HepG2 (cell line): Measurements from ENCODE around the gene GIPC1. TPM values are rescaled to one million over a fixed set of nuclear protein-coding genes. Genes with fewer than 3 reads are reported as not detected.

Experiments
- ATAC-seq: fragments of 200-7000 bp; cut with Tn5 transposase; 3 replicates; pipeline ENCODE4 v1.9.1; 2020; ENCODE audit warnings: mild to moderate bottlenecking, moderate library complexity
- BruUV-seq: library from RNA; stranded (reverse); fragments of 400-500 nt; replicated peaks from 2 replicates; lab custom pipeline; 2021; lab: Mats Ljungman, UMichigan
- CTCF ChIA-PET: fragments of 300-600 bp; formaldehyde crosslinking; extraction: SDS; loops from one replicate; lab custom pipeline; 2021; ENCODE audit warnings: low total read pairs, inconsistent platforms, low intra/inter-chr PET ratio; lab: Yijun Ruan, JAX
- POLR2A ChIA-PET: fragments of 350-600 bp; sonication (Branson Sonifier 250); formaldehyde crosslinking; loops from one replicate; lab custom pipeline; 2020; ENCODE audit warnings: antibody characterized with exemption, inconsistent platforms; lab: Yijun Ruan, JAX
- DNase-seq: peaks from one replicate; pipeline ENCODE4 v3.0.0-alpha.2; 2015; ENCODE audit warnings: low spot score
- FAIRE-seq: peaks from 3 replicates; lab custom pipeline; 2011; peaks lifted over from hg19 to GRCh38; lab: Jason Lieb, UNC
- H2AFZ ChIP-seq: one replicate; pipeline ENCODE4 v1.6.1; 2011; ENCODE audit warnings: low read length, inconsistent platforms
- H3K27ac ChIP-seq: fragments of 300-600 bp; 3 replicates; pipeline ENCODE4 v1.8.0; 2011; ENCODE audit warnings: mixed run types, mild to moderate bottlenecking, mixed read lengths, low read length, inconsistent platforms; ENCODE audit not compliant: insufficient read depth; ENCODE audit errors: extremely low read length
- H3K27me3 ChIP-seq, 2 experiments: fragments of 200-600 bp in 1 of 2; 2 replicates in 1 of 2; 3 replicates in 1 of 2; pipeline versions ENCODE4 v1.6.0 to v1.8.0; 2011; ENCODE audit warnings: low read length in 2 of 2, mild to moderate bottlenecking in 2 of 2, moderate library complexity in 2 of 2, inconsistent platforms in 1 of 2; ENCODE audit not compliant: insufficient read depth in 2 of 2, control insufficient read depth in 1 of 2
- H3K36me3 ChIP-seq, 2 experiments: fragments of 200-600 bp in 1 of 2; replicated peaks in 1 of 2; 2 replicates in 1 of 2; 3 replicates in 1 of 2; pipeline versions ENCODE4 v1.5.1 to v1.8.0; 2011; ENCODE audit warnings: low read length in 2 of 2, inconsistent platforms in 1 of 2; ENCODE audit not compliant: insufficient read depth in 2 of 2, control insufficient read depth in 1 of 2
- H3K4me1 ChIP-seq: 2 replicates; pipeline ENCODE4 v1.5.1; 2012; ENCODE audit warnings: low read length, inconsistent platforms; ENCODE audit not compliant: insufficient read depth
- H3K4me2 ChIP-seq: 2 replicates; pipeline ENCODE4 v1.6.0; 2011; ENCODE audit warnings: low read depth, low read length, inconsistent platforms
- H3K4me3 ChIP-seq, 3 experiments: fragments of 200-600 bp in 1 of 3; sonication (generic), shearing (Covaris generic) in 1 of 3; replicated peaks in 1 of 3; 2 replicates each; pipeline ENCODE4 v1.5.1; 2011 to 2016; ENCODE audit warnings: low read length in 3 of 3, inconsistent platforms in 2 of 3, low read depth in 2 of 3, mild to moderate bottlenecking in 2 of 3, control low read depth in 1 of 3, mixed read lengths in 1 of 3; ENCODE audit not compliant: insufficient read depth in 1 of 3
- H3K79me2 ChIP-seq: one replicate; pipeline ENCODE4 v1.6.1; 2011; ENCODE audit warnings: low read length, inconsistent platforms; ENCODE audit not compliant: insufficient read depth
- H3K9ac ChIP-seq: 2 replicates; pipeline ENCODE4 v1.6.0; 2011; ENCODE audit warnings: mild to moderate bottlenecking, low read depth, low read length, inconsistent platforms; ENCODE audit not compliant: insufficient read depth
- H3K9me3 ChIP-seq: 2 replicates; pipeline ENCODE4 v1.5.1; 2012; ENCODE audit warnings: mild to moderate bottlenecking, low read length
- H4K20me1 ChIP-seq: 2 replicates; pipeline ENCODE4 v1.6.0; 2011; ENCODE audit warnings: inconsistent platforms, mild to moderate bottlenecking, low read length, moderate library complexity; ENCODE audit not compliant: insufficient read depth
- CBX2 ChIP-seq, 2 experiments: fragments of 200-600 bp in 1 of 2; sonication (generic); formaldehyde crosslinking in 1 of 2; IDR thresholded peaks; 2 replicates each; pipeline versions ENCODE4 v1.7.0 to v1.8.1; 2018 to 2022; ENCODE audit warnings: low read depth in 2 of 2, low read length in 1 of 2, mild to moderate bottlenecking in 1 of 2, missing genetic modification reagents in 1 of 2
- ERF ChIP-seq: IDR thresholded peaks from 2 replicates; pipeline ENCODE4 v1.6.1; 2018; ENCODE audit warnings: missing biosample characterization, missing genetic modification reagents
- MED13 ChIP-seq: sonication (generic); formaldehyde crosslinking; IDR thresholded peaks from 2 replicates; pipeline ENCODE4 v1.5.0; 2020; ENCODE audit warnings: missing genetic modification reagents
- MYC ChIP-seq: sonication (generic); formaldehyde crosslinking; IDR thresholded peaks from 2 replicates; pipeline ENCODE4 v1.9.0; 2021; ENCODE audit warnings: missing genetic modification reagents, borderline replicate concordance
- NCOR1 ChIP-seq: fragments of 200-600 bp; sonication (generic); IDR thresholded peaks from 2 replicates; pipeline ENCODE4 v1.7.0; 2017; ENCODE audit warnings: antibody characterized with exemption, low read length, borderline replicate concordance
- SP140L ChIP-seq: sonication (generic); formaldehyde crosslinking; IDR thresholded peaks from 2 replicates; pipeline ENCODE4 v1.4.0; 2020; ENCODE audit warnings: missing genetic modification reagents, borderline replicate concordance
- SRF ChIP-seq: IDR thresholded peaks from 2 replicates; pipeline ENCODE4 v1.6.1; 2011; ENCODE audit warnings: mild to moderate bottlenecking, low read depth, low read length, moderate library complexity
- ZNF121 ChIP-seq: sonication (generic); formaldehyde crosslinking; IDR thresholded peaks from 2 replicates; pipeline ENCODE4 v1.5.0; 2020; ENCODE audit warnings: mild to moderate bottlenecking, missing genetic modification reagents
- whole genome bisulfite sequencing: methylation state at CpG from one replicate; pipeline ENCODE4 v1.1.6; 2017; ENCODE audit warnings: low lambda C conversion rate; 5-methylcytosine and 5-hydroxymethylcytosine counted together
- in situ Hi-C: cut with HindIII; loops from 2 replicates; pipeline ENCODE4 v1.10.0; 2017; ENCODE audit warnings: low pct_unique_long_range_greater_than_20kb; ENCODE audit not compliant: extremely low pct_ligation_motif_present
- intact Hi-C: fragments of 100-400 bp; cut with micrococcal nuclease; formaldehyde crosslinking; loops from one replicate; pipeline ENCODE4 v1.10.0; 2022; ENCODE audit not compliant: unreplicated experiment
- polyA plus RNA-seq, 8 experiments: library from polyadenylated mRNA; depleted of rRNA in 3 of 8; stranded (reverse) in 7 of 8; unstranded in 1 of 8; fragments of >200 nt; fragmentation: Illumina TruSeq in 4 of 8; extraction: Trizol in 4 of 8; gene quantifications; 2 replicates each; pipeline versions ENCODE4 v1.2.1 to v1.2.3, GENCODE V29; 2011 to 2016; ENCODE audit warnings: low read depth in 4 of 8, missing spikeins in 1 of 8, mixed read lengths in 1 of 8; ENCODE audit not compliant: insufficient read depth in 1 of 8
- total RNA-seq, 5 experiments: library from RNA; depleted of rRNA; stranded (reverse); fragments of >200 nt; fragmentation: Illumina TruSeq; extraction: Trizol; gene quantifications; 2 replicates each; pipeline ENCODE4 v1.2.3, GENCODE V29; 2016; ENCODE audit warnings: low read depth in 1 of 5
- TF ChIP-seq, protein P1 (sequence below): sonication (generic); formaldehyde crosslinking; IDR thresholded peaks from 2 replicates; pipeline ENCODE4 v1.4.0; 2020; ENCODE audit warnings: mild to moderate bottlenecking, low read depth, missing genetic modification reagents

GIPC1 gene
- total and polyA plus RNA-seq, 2 of the 13 experiments (the other 11 are each of a cell fraction or from before 2014, with no cell fraction given): 27.1 to 48.1 TPM

DNA sequence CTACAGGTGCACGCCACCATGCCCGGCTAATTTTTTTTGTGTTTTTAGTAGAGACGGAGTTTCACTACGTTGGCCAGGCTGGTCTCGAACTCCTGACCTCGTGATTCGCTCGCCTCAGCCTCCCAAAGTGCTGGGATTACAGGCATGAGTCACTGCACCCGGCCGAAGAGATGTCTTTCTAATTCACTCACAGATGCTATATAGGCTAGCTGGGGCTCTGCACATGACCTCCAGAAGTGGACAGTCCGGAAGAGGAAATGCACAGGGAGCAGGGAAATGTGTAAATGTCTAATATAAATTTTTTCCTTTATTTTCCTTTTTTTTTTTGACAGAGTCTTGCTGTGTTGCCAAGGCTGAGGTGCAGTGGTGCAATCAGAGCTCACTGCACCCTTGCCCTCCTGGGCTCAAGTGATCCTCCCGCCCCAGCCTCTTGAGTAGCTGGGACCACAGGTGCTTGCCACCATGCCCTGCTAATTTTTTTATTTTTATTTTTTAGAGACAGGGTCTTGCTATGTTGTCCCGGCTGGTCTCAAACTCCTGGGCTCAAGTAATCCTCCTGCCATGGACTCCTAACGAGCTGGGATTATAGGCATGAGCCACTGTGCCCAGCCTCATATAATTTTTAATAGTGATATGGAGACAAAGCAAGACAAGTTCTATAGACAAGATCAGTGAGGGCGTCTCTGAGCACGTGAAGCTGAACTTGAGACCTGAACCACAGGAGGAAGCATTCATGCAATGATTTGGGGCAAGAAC is 8.4 kb downstream of the GIPC1 start:
- H3K79me2 ChIP-seq: no peaks in the 10 kb centered on the region
- H3K4me1 ChIP-seq: no peaks in the 10 kb centered on the region
- H3K9ac ChIP-seq: no peak overlapping the region
- ATAC-seq (no peak), FAIRE-seq (no peak), DNase-seq (no peak)
- 97% methylated on average over 16 of the region's 16 CpGs for WGBS
- H2AFZ ChIP-seq: no peak overlapping the region
- no peaks in the 10 kb centered on the region for H4K20me1 ChIP-seq
- no peaks in the 10 kb centered on the region for H3K9me3 ChIP-seq
- POLR2A ChIA-PET: no interaction called here
- CTCF ChIA-PET: no interaction called here
- H3K4me3 ChIP-seq: no peak overlapping the region
- in situ Hi-C loops (no loop called here), intact Hi-C loops (no loop called here)
- no peak overlapping the region for H3K27ac ChIP-seq
- no peak overlapping the region for H3K4me2 ChIP-seq
- peaks cover 0 to 4% of the 10 kb centered on the region in 2 experiments; a peak in 2 of 5 replicates for H3K36me3 ChIP-seq
- no peaks in the 10 kb centered on the region for H3K27me3 ChIP-seq
- TF ChIP-seq MYC (CRISPR knock-in tag) (no peak), ZNF121 (CRISPR knock-in tag) (0 out of 2 replicates have a peak, but pooled peaks have one; percentile 18)
- BruUV-seq: no TSS peak

- H3K4me1 ChIP-seq: no peaks in the 10 kb centered on the region
- no peaks in the 10 kb centered on the region for H4K20me1 ChIP-seq
- BruUV-seq: no TSS peak
- H3K4me2 ChIP-seq: no peak overlapping the region
- ChIA-PET CTCF (no interaction called here), POLR2A (no interaction called here)
- WGBS: 93% methylated on average over 3 of the region's 18 CpGs
- no peaks in the 10 kb centered on the region for H3K9me3 ChIP-seq
- no peak overlapping the region for H3K4me3 ChIP-seq
- in situ Hi-C loops: no loop called here
- no peak overlapping the region for H3K27ac ChIP-seq
- intact Hi-C loops: no loop called here
- peaks cover 4 to 17% of the 10 kb centered on the region in 2 experiments; a peak in 3 of 5 replicates for H3K36me3 ChIP-seq
- no peak for ATAC-seq
- DNase-seq: no peak
- FAIRE-seq: no peak
- no peak overlapping the region for H2AFZ ChIP-seq
- H3K79me2 ChIP-seq: no peaks in the 10 kb centered on the region
- no peaks in the 10 kb centered on the region for H3K27me3 ChIP-seq
- no peak overlapping the region for H3K9ac ChIP-seq
- TF ChIP-seq CBX2 (IDR thresholded peaks at IDR 0.05; ENCODE audit: low read depth, low read length) (no peak), CBX2 (CRISPR knock-in tag; IDR thresholded peaks at IDR 0.05; ENCODE audit: low read depth) (no peak), ERF (no peak), MED13 (no peak), SRF (no peak), NCOR1 (no peak), SP140L (no peak)
- TF ChIP-seq, protein P1, sequence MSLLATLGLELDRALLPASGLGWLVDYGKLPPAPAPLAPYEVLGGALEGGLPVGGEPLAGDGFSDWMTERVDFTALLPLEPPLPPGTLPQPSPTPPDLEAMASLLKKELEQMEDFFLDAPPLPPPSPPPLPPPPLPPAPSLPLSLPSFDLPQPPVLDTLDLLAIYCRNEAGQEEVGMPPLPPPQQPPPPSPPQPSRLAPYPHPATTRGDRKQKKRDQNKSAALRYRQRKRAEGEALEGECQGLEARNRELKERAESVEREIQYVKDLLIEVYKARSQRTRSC (CRISPR knock-in tag): no peak
These were observed 13.6 kb downstream of the GIPC1 start for GRCh38 chr19:14482172-14482941.
